ENCODE data around the gene THG1L. TPM values are rescaled to one million over a fixed set of nuclear protein-coding genes. Genes with fewer than 3 reads are reported as not detected.

Gene THG1L
- total and polyA plus RNA-seq, 2 donors (not counting 1 experiment from before 2014, with no cell fraction given) = 5.1 to 14.6 TPM

DNA sequence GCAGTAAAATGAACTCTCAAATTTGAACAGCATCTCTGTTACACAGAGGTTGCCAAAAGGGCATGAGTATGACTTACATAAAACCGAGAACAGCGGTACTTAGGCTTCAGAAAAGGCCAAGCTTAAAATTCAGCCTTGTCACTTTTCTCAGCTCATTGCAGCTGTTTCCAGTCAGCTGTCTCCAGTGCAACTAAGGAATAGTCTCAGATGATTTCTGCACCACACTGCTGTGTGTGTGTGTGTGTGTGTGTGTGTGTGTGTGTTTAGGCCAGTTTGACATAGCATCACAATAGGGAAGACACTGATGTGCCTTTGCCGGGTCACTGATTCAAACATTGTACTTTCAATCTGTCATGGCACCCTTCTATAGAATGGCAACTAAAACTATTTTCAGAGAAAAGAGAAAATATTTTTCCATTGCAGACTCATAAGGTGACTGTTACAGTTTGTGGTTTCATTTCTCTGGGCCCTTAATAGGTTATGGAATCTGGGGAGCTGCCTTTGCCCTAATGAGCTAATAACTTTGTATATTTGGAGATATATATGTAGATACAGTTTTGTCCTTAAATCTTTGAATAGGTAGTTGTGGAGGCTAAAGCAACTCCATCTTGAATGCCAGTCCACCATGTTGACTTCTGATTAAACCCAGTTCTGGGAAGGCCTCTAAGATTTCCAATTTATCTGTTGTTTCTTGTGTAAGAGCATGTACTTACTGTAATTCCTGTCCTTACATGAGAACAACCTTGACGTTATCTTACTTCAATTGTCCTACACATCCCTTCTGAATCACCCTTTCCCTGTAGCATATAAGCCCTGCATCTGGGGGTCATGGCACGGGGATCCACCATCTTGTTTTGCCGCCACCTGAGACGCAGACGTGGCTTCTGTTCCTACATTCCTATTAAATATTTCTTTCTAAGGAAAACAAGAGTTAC, 16.8 kb downstream of the THG1L start:
- Histone ChIP-seq H3K27me3 (replicated peaks in 1 of 4; ENCODE audit: control extremely low read depth in 1 of 4, control insufficient read depth in 3 of 4, insufficient read depth in 4 of 4, low read length in 3 of 4) (no peaks in the 10 kb centered on the region), H3K9me3 (ENCODE audit: control extremely low read depth in 1 of 3, control insufficient read depth in 2 of 3, insufficient read depth in 1 of 3, low read length in 2 of 3) (no peaks in the 10 kb centered on the region), H3K27ac (ENCODE audit: low read length in 2 of 2) (no peak overlapping the region), H3K4me3 (ENCODE audit: control extremely low read depth in 1 of 5, extremely low read depth in 1 of 5, insufficient read depth in 1 of 5, low read depth in 2 of 5, low read length in 4 of 5) (no peak overlapping the region), H4K20me1 (ENCODE audit: control insufficient read depth, insufficient read depth, low read length, poor library complexity, severe bottlenecking) (no peaks in the 10 kb centered on the region), H2AFZ (ENCODE audit: insufficient read depth, low read depth, low read length, poor library complexity, severe bottlenecking) (no peak overlapping the region), H3K4me2 (replicated peaks; ENCODE audit: low read depth, low read length, poor library complexity, severe bottlenecking) (no peak overlapping the region), H3K9ac (ENCODE audit: low read length) (no peak overlapping the region), H3K79me2 (ENCODE audit: control insufficient read depth, insufficient read depth, low read length) (peaks cover 8% of the 10 kb centered on the region), H3K36me3 (replicated peaks in 1 of 2; ENCODE audit: control extremely low read depth in 1 of 2, control insufficient read depth in 1 of 2, extremely low read depth in 1 of 2, insufficient read depth in 2 of 2, low read length in 1 of 2) (peaks cover 0 to 7% of the 10 kb centered on the region in 2 experiments), H3K4me1 (ENCODE audit: control insufficient read depth in 2 of 2, insufficient read depth in 2 of 2, low read length in 2 of 2) (peaks cover 9 to 11% of the 10 kb centered on the region in 2 donors)
- intact Hi-C loops (cut with micrococcal nuclease) = no loop called here
- CTCF ChIA-PET = interaction anchor here (9.0 kb wide), 1 partner anchor 79 kb away, joined by 100 read pairs; the partner anchor contains the start of gene C5orf52
- no peak for ATAC-seq (ENCODE audit: low read depth)
- Mint-ChIP-seq H3K4me3 (no peak overlapping the region), H3K27me3 (no peaks in the 10 kb centered on the region), H3K27ac (no peak overlapping the region), H3K9me3 (ENCODE audit: insufficient read depth) (no peaks in the 10 kb centered on the region), H3K4me1 (peaks cover 17% of the 10 kb centered on the region)
- TF ChIP-seq, protein P1, sequence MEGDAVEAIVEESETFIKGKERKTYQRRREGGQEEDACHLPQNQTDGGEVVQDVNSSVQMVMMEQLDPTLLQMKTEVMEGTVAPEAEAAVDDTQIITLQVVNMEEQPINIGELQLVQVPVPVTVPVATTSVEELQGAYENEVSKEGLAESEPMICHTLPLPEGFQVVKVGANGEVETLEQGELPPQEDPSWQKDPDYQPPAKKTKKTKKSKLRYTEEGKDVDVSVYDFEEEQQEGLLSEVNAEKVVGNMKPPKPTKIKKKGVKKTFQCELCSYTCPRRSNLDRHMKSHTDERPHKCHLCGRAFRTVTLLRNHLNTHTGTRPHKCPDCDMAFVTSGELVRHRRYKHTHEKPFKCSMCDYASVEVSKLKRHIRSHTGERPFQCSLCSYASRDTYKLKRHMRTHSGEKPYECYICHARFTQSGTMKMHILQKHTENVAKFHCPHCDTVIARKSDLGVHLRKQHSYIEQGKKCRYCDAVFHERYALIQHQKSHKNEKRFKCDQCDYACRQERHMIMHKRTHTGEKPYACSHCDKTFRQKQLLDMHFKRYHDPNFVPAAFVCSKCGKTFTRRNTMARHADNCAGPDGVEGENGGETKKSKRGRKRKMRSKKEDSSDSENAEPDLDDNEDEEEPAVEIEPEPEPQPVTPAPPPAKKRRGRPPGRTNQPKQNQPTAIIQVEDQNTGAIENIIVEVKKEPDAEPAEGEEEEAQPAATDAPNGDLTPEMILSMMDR (IDR thresholded peaks at IDR 0.05) = no peak
- TF ChIP-seq EZH2 (IDR thresholded peaks at IDR 0.05; ENCODE audit: borderline replicate concordance, insufficient read depth, low read depth, low read length, poor library complexity, severe bottlenecking) = no peak
- DNase-seq = no peak
- POLR2A ChIA-PET = interaction anchor here (0.6 kb wide), 1 partner anchor 30 kb away, joined by 3 read pairs; no protein-coding TSS in a partner anchor
- 92% methylated on average over 3 of the region's 8 CpGs for WGBS (ENCODE audit: insufficient coverage)

Data from B cell (primary cell).